Astrocyte (in vitro differentiated cells and primary cell): Measurements from ENCODE around the gene KIF26B.

Experiments used
- EZH2 ChIP-seq: IDR thresholded peaks from 2 replicates; pipeline ENCODE4 v1.6.1; 2012; ENCODE audit warnings: mild to moderate bottlenecking, low read length, inconsistent platforms; ENCODE audit not compliant: insufficient read depth
- TF ChIP-seq, protein P1 (sequence below): IDR thresholded peaks from 2 replicates; pipeline ENCODE4 v1.5.1; 2011; ENCODE audit warnings: low read depth, mild to moderate bottlenecking, inconsistent platforms, low read length, moderate library complexity; ENCODE audit not compliant: insufficient read depth

DNA sequence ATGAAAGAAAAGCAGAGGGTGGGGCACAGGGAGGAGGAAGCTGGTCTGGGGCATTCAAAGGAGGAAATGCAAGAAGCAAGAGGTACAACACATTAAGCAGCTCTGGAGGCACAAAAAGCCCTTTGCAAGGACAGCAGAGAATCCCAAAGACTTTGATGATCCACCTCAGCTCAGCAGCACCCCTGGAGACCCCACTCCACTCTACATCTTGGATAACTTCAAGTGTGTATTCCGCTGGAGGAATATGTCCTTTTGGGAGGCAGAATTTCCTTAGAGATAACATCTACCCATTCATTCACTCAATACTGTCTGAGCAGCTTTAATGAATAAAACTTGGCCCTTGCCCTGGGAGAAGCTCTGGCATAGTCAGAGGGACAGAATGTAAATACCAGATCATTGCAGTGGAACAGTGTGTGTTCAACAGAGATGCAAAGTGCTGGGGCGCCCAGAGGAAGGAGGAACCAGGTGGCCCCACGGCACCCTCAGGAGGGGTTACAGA lies 599.7 kb downstream of the KIF26B start:
- TF ChIP-seq, protein P1, sequence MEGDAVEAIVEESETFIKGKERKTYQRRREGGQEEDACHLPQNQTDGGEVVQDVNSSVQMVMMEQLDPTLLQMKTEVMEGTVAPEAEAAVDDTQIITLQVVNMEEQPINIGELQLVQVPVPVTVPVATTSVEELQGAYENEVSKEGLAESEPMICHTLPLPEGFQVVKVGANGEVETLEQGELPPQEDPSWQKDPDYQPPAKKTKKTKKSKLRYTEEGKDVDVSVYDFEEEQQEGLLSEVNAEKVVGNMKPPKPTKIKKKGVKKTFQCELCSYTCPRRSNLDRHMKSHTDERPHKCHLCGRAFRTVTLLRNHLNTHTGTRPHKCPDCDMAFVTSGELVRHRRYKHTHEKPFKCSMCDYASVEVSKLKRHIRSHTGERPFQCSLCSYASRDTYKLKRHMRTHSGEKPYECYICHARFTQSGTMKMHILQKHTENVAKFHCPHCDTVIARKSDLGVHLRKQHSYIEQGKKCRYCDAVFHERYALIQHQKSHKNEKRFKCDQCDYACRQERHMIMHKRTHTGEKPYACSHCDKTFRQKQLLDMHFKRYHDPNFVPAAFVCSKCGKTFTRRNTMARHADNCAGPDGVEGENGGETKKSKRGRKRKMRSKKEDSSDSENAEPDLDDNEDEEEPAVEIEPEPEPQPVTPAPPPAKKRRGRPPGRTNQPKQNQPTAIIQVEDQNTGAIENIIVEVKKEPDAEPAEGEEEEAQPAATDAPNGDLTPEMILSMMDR = no peak
- TF ChIP-seq EZH2 = no peak
